Cardiac fibroblast (primary cell): ENCODE measurements around the gene MARVELD3.
A peak's percentile ranks its signal among the peaks of the same experiment; 100 is the strongest.
"Not testable (repeated sequence)": the region's sequence is repeated elsewhere in the genome, so short reads cannot be mapped to it uniquely, and the experiment has no call there.

ENCODE experiments used
- DNase-seq, 2 donors: peaks; one replicate each; pipeline versions ENCODE4 v3.0.0 to v3.0.0-alpha.2; 2010; ENCODE audit warnings: low read depth in 2 of 2
- H3K4me3 ChIP-seq, 2 donors: replicated peaks in 1 of 2; 1 replicate in 1 of 2; 2 replicates in 1 of 2; pipeline ENCODE4 v1.5.1; 2011; ENCODE audit warnings: low read depth in 2 of 2, low read length in 2 of 2, mild to moderate bottlenecking in 2 of 2, moderate library complexity in 1 of 2
- CTCF ChIP-seq: IDR thresholded peaks from one replicate; pipeline ENCODE4 v1.5.1; 2011; ENCODE audit warnings: low read depth, mild to moderate bottlenecking, low read length, inconsistent platforms

MARVELD3 gene

DNA sequence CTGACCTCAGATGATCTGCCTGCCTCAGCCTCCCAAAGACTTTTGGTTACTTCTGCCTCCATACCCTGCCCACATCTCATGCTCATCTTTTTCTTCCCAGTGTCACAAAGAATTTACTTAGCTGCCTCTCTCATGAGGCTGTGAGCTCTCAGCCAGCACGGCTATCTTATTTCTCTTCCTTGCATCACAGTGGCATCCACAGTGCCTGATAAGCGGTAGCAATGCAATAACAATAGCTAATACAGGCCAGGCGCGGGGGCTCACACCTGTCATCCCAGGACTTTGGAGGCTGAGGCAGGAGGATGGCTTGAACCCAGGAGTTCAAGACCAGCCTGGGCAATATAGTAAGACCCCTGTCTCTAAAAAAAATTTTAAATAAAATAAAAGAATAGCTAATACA, 15.5 kb upstream of the MARVELD3 start:
- DNase-seq, result no peak
- no peak for TF ChIP-seq CTCF
- no peak overlapping the region for H3K4me3 ChIP-seq

DNA sequence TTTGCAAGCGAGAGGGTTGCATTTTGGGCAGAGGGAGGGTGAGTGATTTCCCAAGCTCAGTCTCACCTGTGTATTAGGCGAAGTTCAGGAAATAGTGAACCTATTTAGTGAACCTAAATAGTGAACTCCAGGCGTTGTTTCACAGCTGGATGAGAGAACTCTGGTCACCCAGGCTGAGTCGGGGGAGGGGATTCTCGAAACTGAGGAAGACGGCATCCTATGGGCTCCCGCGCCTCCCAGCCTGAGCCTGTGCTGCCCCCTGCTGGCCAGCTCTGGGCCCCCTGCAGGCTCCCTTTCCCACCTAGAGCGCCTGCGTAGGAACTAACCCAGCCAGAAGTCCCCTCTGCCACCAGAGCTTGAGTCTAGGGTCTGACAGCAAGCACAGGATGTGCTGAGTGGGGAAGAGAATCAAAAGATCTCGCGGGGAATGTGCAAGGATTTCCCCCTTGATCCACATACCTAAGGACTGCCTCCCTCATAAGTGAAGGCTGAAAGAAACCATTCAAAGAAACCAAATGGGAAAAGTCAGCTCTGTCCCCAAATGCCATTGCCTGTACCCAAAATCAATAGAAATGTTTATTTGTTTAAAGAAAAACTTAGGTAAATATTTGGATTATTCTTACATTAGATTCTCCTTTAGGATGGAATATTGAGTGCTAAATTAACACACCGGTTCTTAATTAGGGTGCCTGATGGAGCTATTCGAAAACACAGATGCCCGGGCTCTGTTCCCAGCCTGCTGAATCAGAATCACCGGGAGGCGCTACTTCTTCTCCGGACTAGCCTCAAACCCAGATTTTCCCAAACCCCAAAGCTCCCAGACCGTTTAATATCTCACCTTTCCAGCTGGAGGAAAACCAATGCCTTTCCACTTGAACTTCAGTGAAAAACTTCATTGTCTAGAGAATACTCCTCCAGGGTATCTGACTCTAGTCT, 14.8 kb upstream of the MARVELD3 start:
- no peak overlapping the region for H3K4me3 ChIP-seq
- peak; percentile 99 for TF ChIP-seq CTCF
- peak; percentile 59 to 71 for DNase-seq

DNA sequence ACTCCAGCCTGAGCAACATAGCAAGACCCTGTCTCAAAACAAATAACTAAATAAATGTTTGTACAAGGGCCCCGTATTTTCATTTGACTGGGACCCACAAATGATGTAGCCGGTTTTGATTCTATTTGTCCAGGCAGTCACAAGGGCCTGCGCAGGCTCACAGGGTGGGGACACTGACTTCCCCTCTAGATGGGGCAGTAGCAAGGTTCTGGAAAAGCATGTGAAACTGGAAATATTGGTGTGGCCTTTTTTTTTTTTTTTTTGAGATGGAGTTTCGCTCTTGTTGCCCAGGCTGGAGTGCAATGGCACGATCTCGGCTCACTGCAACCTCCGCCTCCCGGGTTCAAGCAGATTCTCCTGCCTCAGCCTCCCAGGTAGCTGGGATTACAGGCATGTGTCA, 11.0 kb upstream of the MARVELD3 start:
- H3K4me3 ChIP-seq, DNase-seq: not testable (repeated sequence)

DNA sequence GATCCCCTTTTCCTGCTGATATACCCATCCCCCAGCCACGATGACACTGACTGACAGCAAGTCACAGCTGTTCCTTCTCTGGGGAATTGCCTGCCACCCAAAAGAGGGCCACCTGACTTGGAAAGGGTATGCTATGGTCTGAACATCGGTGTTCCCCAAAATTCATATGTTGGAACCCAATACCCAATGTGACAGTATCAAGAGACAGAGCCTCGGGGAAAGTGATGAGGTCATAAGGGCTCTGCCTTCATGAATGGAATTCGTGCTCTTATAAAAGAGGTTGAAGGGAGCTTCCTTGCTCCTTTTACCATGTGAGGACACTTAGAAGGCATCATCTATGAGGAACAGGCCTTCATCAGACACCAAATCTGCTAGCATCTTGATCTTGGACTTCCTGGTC, 7.6 kb upstream of the MARVELD3 start:
- no peak for TF ChIP-seq CTCF
- no peak for DNase-seq
- H3K4me3 ChIP-seq, result no peak overlapping the region

GRCh38 chr16:71622088-71622487, 3.9 kb upstream of the MARVELD3 start:
- no peak for TF ChIP-seq CTCF
- no peak for DNase-seq
- no peak overlapping the region for H3K4me3 ChIP-seq

DNA sequence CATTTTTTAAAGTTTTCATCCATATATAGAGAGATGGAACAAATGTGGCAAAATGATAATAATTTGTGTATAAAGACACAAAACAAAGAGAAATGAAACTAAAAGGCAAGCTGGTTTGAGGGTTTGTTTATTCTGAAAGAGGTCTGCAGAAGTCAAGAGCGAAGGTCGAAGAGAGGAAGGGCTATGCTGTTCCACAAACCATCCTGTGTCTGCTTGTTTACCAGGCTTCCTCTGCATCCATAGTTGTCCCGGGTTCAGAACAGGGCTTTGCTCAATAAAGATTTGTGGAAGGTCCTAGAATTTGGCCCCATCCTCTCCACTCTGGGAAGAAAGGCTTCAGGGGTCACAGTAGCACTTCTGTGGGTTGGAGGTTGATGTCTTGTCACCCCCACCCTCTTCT, 2.4 kb upstream of the MARVELD3 start:
- no peak for TF ChIP-seq CTCF
- no peak for DNase-seq
- H3K4me3 ChIP-seq, result no peak overlapping the region

GRCh38 chr16:71625113-71625850, 702 bp upstream of the MARVELD3 start:
- no peak for DNase-seq
- no peak for TF ChIP-seq CTCF
- H3K4me3 ChIP-seq, result no peak overlapping the region
